Measurements from ENCODE around the gene ABCA2.
"Not testable (repeated sequence)": the region's sequence is repeated elsewhere in the genome, so short reads cannot be mapped to it uniquely, and the experiment has no call there.

ABCA2 gene

GRCh38 chr9:137015540-137015930 lies 12.5 kb downstream of the ABCA2 start:
- DNase-seq, result no peak

GRCh38 chr9:137014776-137015539 lies 13.1 kb downstream of the ABCA2 start:
- no peak for DNase-seq

- DNase-seq, result no peak
These were observed 13.9 kb downstream of the ABCA2 start for GRCh38 chr9:137014166-137014565.

GRCh38 chr9:137013571-137013940 lies 14.5 kb downstream of the ABCA2 start:
- no peak for DNase-seq

GRCh38 chr9:137012694-137013570 lies 15.1 kb downstream of the ABCA2 start:
- no peak for DNase-seq

GRCh38 chr9:137011907-137012675 lies 15.9 kb downstream of the ABCA2 start:
- DNase-seq, result no peak

GRCh38 chr9:137011156-137011555 lies 16.9 kb downstream of the ABCA2 start:
- DNase-seq, result no peak

- DNase-seq, result peak; percentile 73
These were observed 17.9 kb downstream of the ABCA2 start for GRCh38 chr9:137009938-137010732.

- no peak for DNase-seq
These were observed 18.8 kb downstream of the ABCA2 start for GRCh38 chr9:137009217-137009616.

- DNase-seq, result no peak
These were observed 19.7 kb downstream of the ABCA2 start for GRCh38 chr9:137008312-137008711.

- DNase-seq, result no peak
These were observed 20.2 kb downstream of the ABCA2 start for GRCh38 chr9:137007816-137008270.

- DNase-seq, result no peak
These were observed 20.8 kb downstream of the ABCA2 start for GRCh38 chr9:137007108-137007815.

GRCh38 chr9:137006116-137007003 lies 21.7 kb downstream of the ABCA2 start:
- DNase-seq, result no peak

GRCh38 chr9:137004285-137004684 lies 23.8 kb downstream of the ABCA2 start:
- not testable (repeated sequence) for DNase-seq

GRCh38 chr9:137002646-137003041 lies 25.4 kb downstream of the ABCA2 start:
- DNase-seq, result no peak

- DNase-seq, result no peak
These were observed 26.0 kb downstream of the ABCA2 start for GRCh38 chr9:137001857-137002645.

- no peak for DNase-seq
These were observed 27.7 kb downstream of the ABCA2 start for GRCh38 chr9:137000177-137000930.

- no peak for DNase-seq
These were observed 30.2 kb downstream of the ABCA2 start for GRCh38 chr9:136997830-136998234.

- DNase-seq, result no peak
These were observed 30.7 kb downstream of the ABCA2 start for GRCh38 chr9:136997371-136997770.

Measured in 8988T (cell line).